ENCODE results near the gene FAIM. TPM values are rescaled to one million over a fixed set of nuclear protein-coding genes. Genes with fewer than 3 reads are reported as not detected.
"Not testable (repeated sequence)": the region's sequence is repeated elsewhere in the genome, so short reads cannot be mapped to it uniquely, and the experiment has no call there.

The FAIM gene
- total RNA-seq (2014; rRNA removed; shearing (Covaris generic)): 17.6 and 18.4 TPM in 2 replicates

- peak; percentile 66 for DNase-seq (ENCODE audit: low read depth)
Observed at GRCh38 chr3:138608322-138609135, at the start of gene FAIM. Gene FAIM (plus strand): TSS chr3:138608771. CDS start chr3:138619727, 10,956 bp downstream.

GRCh38 chr3:138559134-138559533 is 49.4 kb upstream of the FAIM start:
- no peak for DNase-seq (ENCODE audit: low read depth)

- no peak for DNase-seq (ENCODE audit: low read depth)
Observed at GRCh38 chr3:138560501-138560900, 48.1 kb upstream of the FAIM start.

GRCh38 chr3:138562902-138563301 is 45.7 kb upstream of the FAIM start:
- DNase-seq (ENCODE audit: low read depth): not testable (repeated sequence)

GRCh38 chr3:138566293-138566692 is 42.3 kb upstream of the FAIM start:
- not testable (repeated sequence) for DNase-seq (ENCODE audit: low read depth)

GRCh38 chr3:138567403-138567802 is 41.2 kb upstream of the FAIM start:
- no peak for DNase-seq (ENCODE audit: low read depth)

GRCh38 chr3:138569090-138569489 is 39.5 kb upstream of the FAIM start:
- DNase-seq (ENCODE audit: low read depth): no peak

GRCh38 chr3:138569624-138570023 is 38.9 kb upstream of the FAIM start:
- DNase-seq (ENCODE audit: low read depth): not testable (repeated sequence)

- DNase-seq (ENCODE audit: low read depth): no peak
Observed at GRCh38 chr3:138573138-138573537, 35.4 kb upstream of the FAIM start.

GRCh38 chr3:138578141-138578540 is 30.4 kb upstream of the FAIM start:
- DNase-seq (ENCODE audit: low read depth): no peak

GRCh38 chr3:138578961-138579574 is 29.5 kb upstream of the FAIM start:
- DNase-seq (ENCODE audit: low read depth): no peak

GRCh38 chr3:138587374-138587773 is 21.2 kb upstream of the FAIM start:
- DNase-seq (ENCODE audit: low read depth): no peak

- DNase-seq (ENCODE audit: low read depth): no peak
Observed at GRCh38 chr3:138588445-138588844, 20.1 kb upstream of the FAIM start.

- DNase-seq (ENCODE audit: low read depth): no peak
Observed at GRCh38 chr3:138591392-138591791, 17.2 kb upstream of the FAIM start.

- no peak for DNase-seq (ENCODE audit: low read depth)
Observed at GRCh38 chr3:138593488-138594149, 15.0 kb upstream of the FAIM start.

- peak; percentile 97 for DNase-seq (ENCODE audit: low read depth)
Observed at GRCh38 chr3:138594150-138594934, 14.2 kb upstream of the FAIM start, which contains the start of gene CEP70. Gene CEP70 (minus strand): TSS chr3:138594260. CDS start chr3:138572927, 21,333 bp downstream.

- no peak for DNase-seq (ENCODE audit: low read depth)
Observed at GRCh38 chr3:138594935-138595610, 13.5 kb upstream of the FAIM start.

GRCh38 chr3:138597186-138597976 is 11.2 kb upstream of the FAIM start:
- not testable (repeated sequence) for DNase-seq (ENCODE audit: low read depth)

- DNase-seq (ENCODE audit: low read depth): no peak
Observed at GRCh38 chr3:138598534-138598933, 10.0 kb upstream of the FAIM start.

GRCh38 chr3:138600100-138600745 is 8.3 kb upstream of the FAIM start:
- DNase-seq (ENCODE audit: low read depth): peak; percentile 85
